GM23338 (cell line): Measurements from ENCODE around the gene CD44. TPM values are rescaled to one million over a fixed set of nuclear protein-coding genes. Genes with fewer than 3 reads are reported as not detected.
A peak's percentile ranks its signal among the peaks of the same experiment; 100 is the strongest.

Source experiments
- ATAC-seq: fragments of 200-7000 bp; cut with Tn5 transposase; 3 replicates; pipeline ENCODE4 v1.9.1; 2020
- DNase-seq: peaks from one replicate; pipeline ENCODE4 v3.0.0-alpha.2; 2015; ENCODE audit warnings: low spot score
- H2AFZ ChIP-seq: fragments of 200-600 bp; sonication (generic); 2 replicates; pipeline ENCODE4 v1.8.0; 2016; ENCODE audit warnings: antibody characterized with exemption, mild to moderate bottlenecking, moderate library complexity
- H3F3A ChIP-seq: fragments of 200-600 bp; sonication (generic); replicated peaks from 2 replicates; pipeline ENCODE4 v1.8.0; 2017; ENCODE audit warnings: antibody characterized with exemption, mixed run types, low read depth
- H3K27ac ChIP-seq: fragments of 200-600 bp; sonication (generic); 2 replicates; pipeline ENCODE4 v1.6.1; 2016; ENCODE audit warnings: low read depth
- H3K27me3 ChIP-seq: fragments of 200-600 bp; sonication (generic); 2 replicates; pipeline ENCODE4 v1.8.0; 2016; ENCODE audit warnings: mild to moderate bottlenecking, mixed run types, moderate library complexity; ENCODE audit not compliant: insufficient read depth
- H3K36me3 ChIP-seq: fragments of 200-600 bp; sonication (generic); 2 replicates; pipeline ENCODE4 v1.8.0; 2016; ENCODE audit warnings: mild to moderate bottlenecking; ENCODE audit not compliant: insufficient read depth
- H3K4me1 ChIP-seq: fragments of 200-600 bp; sonication (generic); 2 replicates; pipeline ENCODE4 v1.8.0; 2016; ENCODE audit warnings: mild to moderate bottlenecking, moderate library complexity; ENCODE audit not compliant: insufficient read depth
- H3K4me2 ChIP-seq: fragments of 200-600 bp; sonication (generic); 2 replicates; pipeline ENCODE4 v1.7.1; 2017; ENCODE audit warnings: mixed run types
- H3K4me3 ChIP-seq: fragments of 200-600 bp; sonication (generic); 2 replicates; pipeline ENCODE4 v1.6.1; 2016; ENCODE audit warnings: mixed run types
- H3K79me2 ChIP-seq: fragments of 200-600 bp; sonication (generic); replicated peaks from 2 replicates; pipeline ENCODE4 v1.8.0; 2017; ENCODE audit warnings: mild to moderate bottlenecking; ENCODE audit not compliant: insufficient read depth
- H3K9me2 ChIP-seq: fragments of 200-600 bp; sonication (generic); 2 replicates; pipeline ENCODE4 v1.8.0; 2017; ENCODE audit not compliant: insufficient read depth
- H4K20me1 ChIP-seq: fragments of 200-600 bp; sonication (generic); replicated peaks from 2 replicates; pipeline ENCODE4 v1.8.0; 2017; ENCODE audit warnings: mild to moderate bottlenecking; ENCODE audit not compliant: insufficient read depth
- H3K27ac Mint-ChIP-seq: 2 replicates; pipeline ENCODE4 v1.8.0; 2020; ENCODE audit warnings: inconsistent platforms, mild to moderate bottlenecking, moderate library complexity, mixed read lengths
- H3K27me3 Mint-ChIP-seq: 3 replicates; pipeline ENCODE4 v1.8.0; 2022; ENCODE audit warnings: low read depth, mild to moderate bottlenecking, moderate library complexity, mixed read lengths, inconsistent platforms; ENCODE audit not compliant: insufficient read depth, poor library complexity
- H3K36me3 Mint-ChIP-seq: 3 replicates; pipeline ENCODE4 v1.8.0; 2021; ENCODE audit warnings: low read depth, mild to moderate bottlenecking, inconsistent platforms, moderate library complexity, mixed read lengths
- H3K4me1 Mint-ChIP-seq: 3 replicates; pipeline ENCODE4 v1.8.0; 2020; ENCODE audit warnings: mild to moderate bottlenecking, inconsistent platforms, mixed read lengths
- H3K4me3 Mint-ChIP-seq: 3 replicates; pipeline ENCODE4 v1.8.0; 2021; ENCODE audit warnings: moderate library complexity, mild to moderate bottlenecking, inconsistent platforms, mixed read lengths
- H3K9me3 Mint-ChIP-seq: 3 replicates; pipeline ENCODE4 v1.8.0; 2020; ENCODE audit warnings: moderate library complexity, mild to moderate bottlenecking, inconsistent platforms, mixed read lengths
- ETS1 ChIP-seq: IDR thresholded peaks from 2 replicates; pipeline ENCODE4 v1.6.1; 2016; ENCODE audit warnings: antibody characterized with exemption
- EZH2 ChIP-seq: fragments of 200-600 bp; sonication (generic); IDR thresholded peaks from one replicate; pipeline ENCODE4 v1.8.0; 2017; ENCODE audit warnings: antibody characterized with exemption, mild to moderate bottlenecking, low read depth; ENCODE audit not compliant: unreplicated experiment
- EZH2phosphoT487 ChIP-seq: fragments of 200-600 bp; sonication (generic); IDR thresholded peaks from one replicate; pipeline ENCODE4 v1.8.1; 2018; ENCODE audit warnings: antibody characterized with exemption; ENCODE audit not compliant: unreplicated experiment
- JUNB ChIP-seq: IDR thresholded peaks from one replicate; pipeline ENCODE4 v1.6.1; 2016; ENCODE audit warnings: antibody characterized with exemption; ENCODE audit not compliant: unreplicated experiment
- NANOG ChIP-seq: IDR thresholded peaks from 2 replicates; pipeline ENCODE4 v1.6.1; 2016; ENCODE audit warnings: antibody characterized with exemption, borderline replicate concordance
- POLR2AphosphoS5 ChIP-seq: IDR thresholded peaks from 2 replicates; pipeline ENCODE4 v1.6.1; 2016; ENCODE audit warnings: antibody characterized with exemption, low read depth
- ZNF114 ChIP-seq: fragments of 250-450 bp; sonication (Bioruptor Pico); IDR thresholded peaks from 2 replicates; pipeline ENCODE4 v1.5.0; 2020; ENCODE audit warnings: mild to moderate bottlenecking, moderate library complexity
- ZNF462 ChIP-seq: fragments of 250-450 bp; sonication (Bioruptor Pico); IDR thresholded peaks from 2 replicates; pipeline ENCODE4 v1.5.0; 2020; ENCODE audit warnings: mild to moderate bottlenecking, moderate library complexity
- long read RNA-seq: library from polyadenylated mRNA; unstranded; transcript quantifications from one replicate; pipeline ENCODE4 v2.0.0, GENCODE V29; 2020; ENCODE audit not compliant: unreplicated experiment
- polyA plus RNA-seq: library from polyadenylated mRNA; unstranded; fragments of >200 nt; fragmentation: Nextera tagmentation; extraction: Ambion mirVana; gene quantifications from 2 replicates; pipeline ENCODE4 v1.2.1, GENCODE V29; 2016
- total RNA-seq: library from RNA; depleted of rRNA; stranded (reverse); fragments of >200 nt; shearing (Covaris generic); gene quantifications from 2 replicates; pipeline ENCODE4 v1.2.3, GENCODE V29; 2014; rRNA removed

CD44 gene
- total RNA-seq = 8.3 and 10.1 TPM in 2 replicates
- 3.8 and 4.0 TPM in 2 replicates for polyA plus RNA-seq
- long read RNA-seq, full-length matches to known transcripts = 8 of 11 reads
- long read RNA-seq, partial matches to known transcripts = 1 of 11 reads
- long read RNA-seq, other reads (novel, unspliced or antisense) = 2 of 11 reads

- Histone ChIP-seq H3K27me3 (peaks cover 55% of the 10 kb centered on the region), H3K9me2 (no peaks in the 10 kb centered on the region), H4K20me1 (peaks cover 6% of the 10 kb centered on the region; the same call in 1 of the 2 replicates), H2AFZ (peak within 1 kb of the TSS; percentile 99), H3K27ac (no peak within 1 kb of the TSS), H3K36me3 (no peaks in the 10 kb centered on the region), H3K4me1 (0 out of 2 replicates have a peak, but pooled peaks cover 4% of the 10 kb centered on the region), H3K4me2 (peak within 1 kb of the TSS; percentile 93), H3F3A (no peaks in the 10 kb centered on the region), H3K4me3 (peak within 1 kb of the TSS; percentile 88), H3K79me2 (no peaks in the 10 kb centered on the region)
- TF ChIP-seq EZH2phosphoT487 (peak; percentile 59), EZH2 (peak; percentile 76), POLR2AphosphoS5 (no peak; the same call in 1 of the 2 replicates), ETS1 (no peak)
- H3K4me3 Mint-ChIP-seq = peak within 1 kb of the TSS; percentile 78
- peaks cover 3% of the 10 kb centered on the region for H3K4me1 Mint-ChIP-seq
- DNase-seq (peak; percentile 71), ATAC-seq (peak; percentile 69)
- H3K9me3 Mint-ChIP-seq = peaks cover 2% of the 10 kb centered on the region; the same call in 2 of the 3 replicates
- H3K27me3 Mint-ChIP-seq = peaks cover 30% of the 10 kb centered on the region
- no peaks in the 10 kb centered on the region; the same call in 2 of the 3 replicates for H3K36me3 Mint-ChIP-seq
- H3K27ac Mint-ChIP-seq = no peak within 1 kb of the TSS
Observed at GRCh38 chr11:35138943-35139721, at the start of gene CD44. Gene CD44 (plus strand): TSS chr11:35139171. CDS start chr11:35139304, 133 bp downstream.

GRCh38 chr11:35089666-35090065 is 49.3 kb upstream of the CD44 start:
- H3K36me3 Mint-ChIP-seq = no peaks in the 10 kb centered on the region
- Histone ChIP-seq H2AFZ (no peak overlapping the region), H3K79me2 (no peaks in the 10 kb centered on the region), H3K4me3 (no peak overlapping the region), H3K27ac (no peak overlapping the region), H3K4me1 (no peaks in the 10 kb centered on the region), H3K27me3 (no peaks in the 10 kb centered on the region), H4K20me1 (no peaks in the 10 kb centered on the region), H3K36me3 (no peaks in the 10 kb centered on the region), H3K9me2 (peaks cover 20% of the 10 kb centered on the region), H3F3A (no peaks in the 10 kb centered on the region), H3K4me2 (no peak overlapping the region)
- H3K4me3 Mint-ChIP-seq = no peak overlapping the region
- H3K27me3 Mint-ChIP-seq = peaks cover 2% of the 10 kb centered on the region
- DNase-seq (no peak), ATAC-seq (no peak)
- no peaks in the 10 kb centered on the region for H3K9me3 Mint-ChIP-seq
- no peak for TF ChIP-seq NANOG
- TF ChIP-seq EZH2phosphoT487 = no peak
- no peak for TF ChIP-seq JUNB
- H3K4me1 Mint-ChIP-seq = no peaks in the 10 kb centered on the region
- H3K27ac Mint-ChIP-seq = no peak overlapping the region

- Histone ChIP-seq H2AFZ (no peak overlapping the region), H3K79me2 (no peaks in the 10 kb centered on the region), H3K36me3 (no peaks in the 10 kb centered on the region), H3K4me3 (no peak overlapping the region), H3K4me2 (no peak overlapping the region), H4K20me1 (no peaks in the 10 kb centered on the region), H3K9me2 (peaks cover 19% of the 10 kb centered on the region), H3F3A (no peaks in the 10 kb centered on the region), H3K4me1 (no peaks in the 10 kb centered on the region), H3K27me3 (no peaks in the 10 kb centered on the region), H3K27ac (no peak overlapping the region)
- H3K9me3 Mint-ChIP-seq = no peaks in the 10 kb centered on the region
- H3K4me3 Mint-ChIP-seq = no peak overlapping the region
- H3K36me3 Mint-ChIP-seq = no peaks in the 10 kb centered on the region
- no peak overlapping the region for H3K27ac Mint-ChIP-seq
- no peaks in the 10 kb centered on the region for H3K4me1 Mint-ChIP-seq
- H3K27me3 Mint-ChIP-seq = peaks cover 2% of the 10 kb centered on the region
- no peak for DNase-seq
- ATAC-seq = no peak
- TF ChIP-seq EZH2 (no peak), ZNF114 (CRISPR knock-in tag) (no peak), ZNF462 (no peak)
Observed at GRCh38 chr11:35090125-35090524, 48.8 kb upstream of the CD44 start.
